ENCODE results near the gene SLC17A8.
"Not testable (repeated sequence)": the region's sequence is repeated elsewhere in the genome, so short reads cannot be mapped to it uniquely, and the experiment has no call there.

Gene SLC17A8

DNA sequence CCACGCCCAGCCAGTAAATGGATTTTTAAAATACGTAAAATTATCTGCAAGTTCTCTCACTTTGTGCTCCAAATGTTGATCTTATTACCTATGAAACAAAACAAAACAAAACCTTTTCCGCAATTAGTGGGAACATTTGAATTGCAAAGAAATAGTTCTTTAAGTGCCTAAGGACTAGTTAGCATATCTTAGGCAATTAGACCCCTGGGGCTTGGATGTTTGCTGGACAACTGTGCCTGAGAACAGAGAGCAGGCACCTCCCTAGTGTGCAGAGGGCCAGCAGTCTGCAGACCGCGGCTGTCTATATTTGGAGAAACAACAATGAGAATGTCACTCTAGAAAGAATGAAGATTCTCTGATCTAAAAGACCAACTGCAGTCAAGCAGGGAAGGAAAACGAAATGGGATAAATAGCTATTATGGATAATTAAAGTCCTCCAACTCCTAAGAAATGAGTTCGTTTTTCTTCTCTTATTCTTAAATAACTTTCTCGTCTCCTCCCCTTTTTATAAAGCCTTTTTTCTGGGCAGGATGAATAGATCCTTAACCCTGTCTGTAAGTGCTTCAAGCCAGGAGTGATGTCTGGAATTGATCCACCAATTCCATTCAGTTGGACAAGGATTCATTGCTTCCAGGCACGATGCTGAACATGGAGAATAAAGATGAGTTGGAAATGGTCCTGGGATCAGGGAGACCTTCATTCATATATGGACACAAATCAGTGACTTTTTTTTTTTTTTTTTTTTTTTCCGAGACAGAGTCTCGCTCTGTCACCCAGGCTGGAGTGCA, 16.2 kb downstream of the SLC17A8 start:
- DNase-seq = no peak

DNA sequence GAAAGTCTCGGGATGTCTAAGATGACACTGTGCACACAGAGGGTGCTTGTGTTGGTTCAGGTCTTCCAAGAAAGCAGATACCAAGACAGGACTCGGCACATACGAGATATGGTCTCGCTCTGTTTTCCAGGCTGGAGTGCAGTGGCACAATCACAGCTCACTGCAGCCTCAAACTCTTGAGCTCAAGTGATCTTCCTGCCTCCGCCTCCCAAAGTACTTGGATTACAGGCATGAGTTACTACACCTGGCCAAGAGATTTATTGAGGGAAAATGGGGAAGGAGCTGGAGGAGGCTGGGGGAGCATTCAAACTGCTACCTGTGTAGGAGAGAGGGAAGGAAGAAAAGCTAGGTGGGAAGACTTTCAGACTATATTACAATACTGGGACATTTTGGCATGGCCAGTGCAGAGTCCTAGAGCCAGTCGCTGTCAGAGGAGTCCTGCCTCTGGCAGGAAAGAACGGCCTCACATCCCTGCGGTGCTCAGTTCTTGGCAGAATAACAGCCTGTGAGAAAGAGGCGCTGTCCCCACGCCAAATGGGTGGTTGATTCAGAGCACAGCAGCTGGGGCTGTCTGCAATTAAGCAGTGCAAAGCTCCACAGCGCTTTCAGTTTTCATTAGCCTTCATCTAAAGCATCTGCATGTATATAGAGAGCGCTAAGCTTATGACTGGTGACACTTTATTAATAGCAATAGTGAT, 18.3 kb downstream of the SLC17A8 start:
- DNase-seq = peak; percentile 28

DNA sequence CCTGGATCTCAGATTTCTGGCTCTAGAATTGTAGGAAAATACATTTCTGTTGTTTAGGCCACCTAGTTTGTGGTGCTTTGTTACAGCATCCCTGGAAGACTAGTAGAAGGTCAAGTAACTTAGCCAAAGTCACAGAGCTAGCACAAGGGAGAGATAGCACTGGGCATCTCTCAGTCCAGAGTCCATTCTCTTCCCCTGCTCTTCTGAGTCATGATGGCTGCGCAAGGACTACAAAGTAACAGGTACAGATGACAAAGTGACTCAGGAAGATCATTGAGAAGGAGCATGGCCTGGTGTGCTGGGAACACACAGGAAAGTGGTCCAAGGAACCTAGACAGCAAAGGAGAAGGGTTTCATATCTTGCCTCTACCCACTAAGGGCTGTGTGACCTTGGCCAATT, 19.3 kb downstream of the SLC17A8 start:
- no peak for DNase-seq

GRCh38 chr12:100381379-100381778, 24.5 kb downstream of the SLC17A8 start:
- DNase-seq = no peak

DNA sequence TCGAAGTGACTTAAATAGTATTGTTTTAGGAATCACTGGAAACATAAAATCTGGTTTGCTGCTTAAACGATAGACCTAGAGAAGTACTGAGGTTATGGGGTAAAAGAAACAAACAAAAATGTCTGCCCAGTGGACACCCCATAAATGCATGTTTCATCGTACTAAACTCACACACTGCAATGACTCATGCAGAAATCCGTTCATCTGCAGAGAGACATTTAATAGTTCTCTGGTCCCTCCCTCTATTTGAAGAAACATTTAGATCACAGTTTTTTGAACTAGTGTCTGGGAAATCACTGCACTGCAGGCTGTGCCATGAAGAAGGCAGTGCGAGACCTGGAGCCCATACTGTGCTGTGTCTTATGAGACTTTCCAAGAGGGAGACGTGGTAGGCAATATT, 25.5 kb downstream of the SLC17A8 start:
- no peak for DNase-seq

DNA sequence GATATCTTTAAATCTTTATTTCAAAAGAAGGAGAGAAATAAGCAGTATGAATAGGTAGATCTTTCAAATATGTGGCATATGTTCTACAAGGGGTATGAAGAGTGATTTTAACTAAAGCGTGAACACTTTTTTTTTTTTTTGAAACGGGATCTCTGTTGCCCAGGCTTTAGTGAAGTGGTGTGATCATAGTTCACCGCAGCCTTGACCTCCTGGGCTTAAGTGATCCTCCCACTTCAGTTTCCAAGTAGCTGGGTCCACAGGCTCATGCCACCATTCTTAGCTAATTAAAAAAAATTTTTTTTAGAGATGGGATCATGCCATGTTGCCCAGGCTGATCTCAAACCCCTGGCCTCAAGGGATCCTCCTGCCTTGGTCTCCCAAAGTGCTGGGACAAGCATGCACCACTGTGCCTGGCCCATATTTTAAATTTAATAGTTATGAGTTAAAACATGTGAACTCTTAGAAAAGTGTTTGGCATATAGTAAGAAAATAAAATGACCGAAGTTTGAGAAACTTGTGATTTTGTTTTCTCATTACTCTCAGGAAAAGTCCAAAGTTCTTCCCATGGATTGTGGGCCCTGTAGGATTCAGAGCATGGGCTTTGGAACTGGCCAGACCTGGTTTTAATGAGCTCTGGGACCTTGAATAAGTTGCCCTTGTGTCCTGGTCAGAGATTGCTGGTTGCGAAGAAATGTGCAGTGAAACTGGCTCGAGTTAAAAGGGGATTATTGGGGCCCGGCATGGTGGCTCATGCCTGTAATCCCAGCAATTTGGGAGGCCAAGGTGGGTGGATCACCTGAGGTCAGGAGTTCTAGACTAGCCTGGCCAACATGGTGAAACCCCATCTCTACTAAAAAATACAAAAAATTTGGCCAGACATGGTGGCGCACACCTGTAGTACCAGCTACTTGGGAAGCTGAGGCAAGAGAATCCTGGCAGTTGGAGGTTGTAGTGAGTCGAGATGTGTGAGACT, 27.0 kb downstream of the SLC17A8 start:
- DNase-seq = no peak

DNA sequence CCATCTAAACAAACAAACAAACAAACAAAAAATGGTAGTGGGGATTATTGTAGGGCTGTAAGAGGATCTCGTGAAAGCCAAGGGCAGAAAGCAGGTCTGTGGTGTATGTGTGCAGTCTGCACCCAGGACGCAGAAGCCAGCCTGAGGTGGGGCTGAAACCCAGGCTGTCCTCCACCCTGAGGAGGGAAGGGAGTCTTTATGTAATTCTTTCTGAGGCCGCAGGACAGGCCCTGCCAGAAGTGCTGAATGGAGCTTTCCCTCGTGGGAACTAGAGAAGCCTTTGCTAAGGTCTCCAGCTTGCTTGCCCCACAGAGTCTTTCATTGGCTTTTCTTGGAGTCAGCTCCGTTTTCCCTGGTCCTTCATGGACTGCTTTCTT, 27.7 kb downstream of the SLC17A8 start:
- DNase-seq = no peak

DNA sequence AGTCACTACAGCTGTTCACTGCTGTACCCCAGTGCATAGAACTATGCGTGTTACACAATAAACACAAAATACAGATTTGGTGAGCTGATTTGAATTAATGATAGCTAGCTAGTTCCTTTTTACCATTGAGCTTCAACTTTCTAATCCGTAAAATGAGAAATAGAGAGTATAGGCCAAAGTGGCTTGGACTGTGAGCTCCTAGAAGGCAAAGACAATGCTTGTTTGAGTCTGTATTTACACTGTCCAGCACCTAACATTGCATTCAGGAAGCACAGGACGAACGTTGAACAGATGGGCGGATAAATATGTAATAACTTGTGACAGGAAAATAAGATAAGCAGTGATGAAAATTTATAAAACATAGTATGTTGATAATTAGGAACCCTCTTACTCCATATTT, 31.5 kb downstream of the SLC17A8 start:
- no peak for DNase-seq

- DNase-seq = no peak
These were observed 35.0 kb downstream of the SLC17A8 start for GRCh38 chr12:100391856-100392255.

GRCh38 chr12:100393200-100393599, 36.3 kb downstream of the SLC17A8 start:
- no peak for DNase-seq

DNA sequence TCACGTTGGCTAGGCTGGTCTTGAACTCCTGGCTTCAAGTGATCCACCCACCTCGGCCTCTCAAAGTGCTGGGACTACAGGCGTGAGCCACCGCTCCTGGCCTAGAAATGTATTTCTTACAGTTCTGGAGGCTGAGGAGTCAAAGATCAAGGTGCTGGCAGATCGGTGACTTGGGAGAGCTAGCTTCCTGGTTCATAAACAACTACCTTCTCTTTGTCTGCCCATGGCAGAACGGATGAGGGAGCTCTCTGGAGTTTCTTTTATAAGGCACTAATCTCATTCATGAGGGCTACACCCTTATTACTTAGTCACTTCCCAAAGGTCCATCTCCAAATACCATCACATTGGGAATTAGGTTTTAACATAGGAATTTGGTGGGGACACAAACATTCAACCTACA, 38.9 kb downstream of the SLC17A8 start:
- no peak for DNase-seq

- no peak for DNase-seq
These were observed 41.4 kb downstream of the SLC17A8 start for GRCh38 chr12:100398307-100398706.

DNA sequence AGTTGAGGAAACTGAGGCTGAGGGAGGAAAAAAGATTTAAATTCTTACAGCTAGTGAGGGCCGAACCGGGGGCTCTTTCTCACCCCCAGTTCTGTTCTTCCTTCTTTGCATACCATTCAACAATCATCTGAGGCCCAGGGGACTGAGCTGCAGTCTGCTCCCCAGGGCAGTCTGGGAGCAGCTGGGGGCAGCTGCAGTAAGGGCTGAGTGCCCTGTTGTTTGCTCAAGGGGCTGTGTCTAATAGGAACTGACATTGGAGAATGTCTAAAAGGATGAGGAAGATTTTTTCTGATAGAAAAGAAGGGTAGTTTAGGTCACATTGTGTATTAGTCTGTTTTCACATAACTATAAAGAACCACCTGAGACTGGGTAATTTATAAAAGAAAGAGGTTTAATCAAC, 42.2 kb downstream of the SLC17A8 start:
- DNase-seq = no peak

GRCh38 chr12:100401660-100402059, 44.8 kb downstream of the SLC17A8 start:
- no peak for DNase-seq

DNA sequence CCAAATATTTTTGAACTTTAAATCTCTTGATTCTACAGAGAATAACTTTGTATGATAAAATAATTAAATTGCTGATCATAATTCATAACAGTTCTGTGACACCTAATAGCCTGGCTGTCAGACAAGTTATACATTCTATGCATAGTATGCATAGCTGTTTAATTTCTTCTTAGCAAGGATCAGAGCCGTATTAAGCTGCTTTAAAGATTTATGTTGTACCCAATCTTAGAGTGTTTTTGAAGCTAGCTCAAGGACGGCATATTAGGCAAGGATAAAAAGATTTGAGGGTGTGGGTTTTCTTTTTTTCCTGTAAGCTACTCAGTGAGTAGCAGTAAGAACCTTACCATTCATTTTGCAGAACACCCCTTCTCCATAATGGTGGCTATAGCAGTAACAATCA, 45.9 kb downstream of the SLC17A8 start:
- no peak for DNase-seq

GRCh38 chr12:100403446-100403845, 46.6 kb downstream of the SLC17A8 start:
- no peak for DNase-seq

DNA sequence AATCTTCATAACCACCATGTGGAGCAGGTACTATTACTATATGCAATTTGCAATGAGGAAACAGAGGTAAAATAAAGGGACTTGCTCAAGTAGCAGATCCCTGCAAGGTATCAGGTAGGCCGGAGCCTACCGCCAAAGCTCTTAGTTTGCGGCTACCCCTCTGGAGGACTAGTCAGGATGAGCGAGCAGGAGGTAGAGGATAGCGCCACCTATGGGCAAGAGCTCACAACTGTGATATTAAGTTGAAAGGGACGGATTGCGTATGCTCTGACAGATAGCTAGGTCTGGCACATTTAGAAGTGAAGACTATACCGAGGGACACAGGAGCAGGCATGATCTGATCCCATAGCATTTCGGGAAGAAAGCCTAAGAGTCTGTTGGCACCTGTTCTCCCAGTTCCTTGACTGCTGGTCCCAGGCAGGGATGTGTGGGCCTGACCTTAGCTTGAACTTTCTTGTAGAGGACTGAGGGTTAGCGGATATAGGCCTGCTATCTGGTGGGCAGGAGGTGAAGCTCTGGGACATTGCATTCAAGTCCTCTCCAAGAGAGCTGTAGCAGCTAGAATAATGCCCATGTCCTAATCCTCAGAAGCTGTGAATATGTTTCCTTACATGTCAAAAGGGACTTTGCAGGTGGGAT, 48.0 kb downstream of the SLC17A8 start:
- no peak for DNase-seq

DNA sequence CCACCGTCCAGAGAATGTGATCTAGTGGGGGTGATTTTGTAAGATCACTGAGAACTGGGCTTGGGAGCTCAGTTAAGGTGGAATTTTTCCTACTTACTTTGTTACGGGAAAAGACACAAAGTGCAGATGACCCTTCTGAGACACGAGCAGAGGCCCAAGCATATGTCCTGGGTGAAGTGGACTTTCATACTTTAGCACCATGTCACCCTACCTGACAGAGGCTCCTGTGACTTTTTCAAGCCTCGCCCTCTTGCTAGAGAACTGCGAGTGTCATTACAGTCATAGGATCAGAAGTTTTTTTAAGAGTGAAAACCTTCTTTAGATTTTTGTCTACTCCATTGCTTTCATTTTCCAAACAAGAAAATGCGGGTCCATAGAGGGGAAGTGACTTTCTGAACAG, 56.1 kb downstream of the SLC17A8 start:
- DNase-seq = no peak

- DNase-seq = no peak
These were observed 57.9 kb downstream of the SLC17A8 start for GRCh38 chr12:100414739-100415138.

GRCh38 chr12:100422646-100423045, 65.8 kb downstream of the SLC17A8 start:
- no peak for DNase-seq

GRCh38 chr12:100426145-100426544, 69.3 kb downstream of the SLC17A8 start:
- DNase-seq = no peak

DNA sequence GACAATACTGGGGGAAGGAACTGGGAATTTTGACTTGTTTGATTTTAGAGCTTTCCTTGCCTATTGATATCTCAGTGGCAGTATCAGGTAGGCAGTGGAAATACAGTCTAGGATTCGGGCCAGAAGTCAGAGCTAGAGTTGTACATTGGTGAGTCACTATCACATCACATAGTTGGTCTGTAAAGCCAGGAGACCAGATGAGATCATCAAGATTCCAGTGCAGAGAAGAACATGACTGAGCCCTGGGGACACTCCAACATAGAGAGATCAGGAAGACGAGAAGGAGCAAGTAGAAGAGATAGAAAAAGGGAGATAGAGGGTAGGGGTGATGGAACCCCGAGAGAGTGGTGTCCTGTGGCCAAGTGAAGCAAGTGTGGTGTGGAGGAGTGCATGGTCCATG, 70.2 kb downstream of the SLC17A8 start:
- DNase-seq = no peak

DNA sequence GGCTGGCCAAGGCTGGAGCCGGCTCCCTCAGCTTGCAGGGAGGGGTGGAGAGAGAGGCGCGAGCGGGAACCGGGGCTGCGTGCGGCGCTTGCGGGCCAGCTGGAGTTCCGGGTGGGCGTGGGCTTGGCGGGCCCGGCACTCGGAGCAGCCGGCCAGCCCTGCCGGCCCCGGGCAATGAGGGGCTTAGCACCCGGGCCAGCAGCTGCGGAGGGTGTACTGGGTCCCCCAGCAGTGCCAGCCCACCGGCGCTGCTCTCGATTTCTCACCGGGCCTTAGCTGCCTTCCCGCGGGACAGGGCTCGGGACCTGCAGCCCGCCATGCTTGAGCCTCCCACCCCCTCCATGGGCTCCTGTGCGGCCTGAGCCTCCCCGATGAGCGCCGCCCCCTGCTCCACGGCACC, 73.4 kb downstream of the SLC17A8 start:
- DNase-seq = not testable (repeated sequence)

Measured in NCI-H774 (cell line).